Right cardiac atrium (tissue), 5 donors: ENCODE data around the gene SLC7A5. TPM values are rescaled to one million over a fixed set of nuclear protein-coding genes. Genes with fewer than 3 reads are reported as not detected.

Experiments
- microRNA-seq, 2 donors: library from miRNA; unstranded; fragments of <30 nt; microRNA quantifications; one replicate each; pipeline ENCODE4 v1.2.0, GENCODE V29; 2020 to 2021
- polyA plus RNA-seq: library from polyadenylated mRNA; stranded (reverse); fragments of 200-250 nt; gene quantifications from one replicate; pipeline ENCODE4 v1.2.3, GENCODE V29; 2013
- total RNA-seq, 4 donors: library from RNA; stranded (reverse); fragmentation: NEBNext Ultra II Directional; extraction: Animal tissue kit (Norgen Biotek cat#: 25700); gene quantifications; one replicate each; pipeline ENCODE4 v1.2.1, GENCODE V29; 2021
- donor health status: healthy with polysubstance abuse.
- donor health status: DM: no; HTN: yes; CAD: no.
- donor health status: DM: no; HTN: no; CAD: no.
- donor health status: DM: no; HTN: yes; CAD: no; lungs with severe emphysema.
- donor health status: DM: yes; HTN: yes; CAD: no.

The SLC7A5 gene
- total and polyA plus RNA-seq, 5 donors, result 6.6 to 23.3 (median 11.4) TPM

Small RNA genes lying within 50 kb of the gene (microRNA-seq; reads per million reads assigned to microRNA genes)
- 0 reads per million in 2 donors for gene MIR6775

Other genes starting within 250 kb of the SLC7A5 start
- gene KLHDC4, start 103.5 kb downstream of the SLC7A5 start, total RNA-seq, result 10 to 100 TPM; 11.4 to 16.5 (median 15.2) TPM
- 14.0 TPM for gene KLHDC4, start 103.5 kb downstream of the SLC7A5 start, polyA plus RNA-seq
- not detected for gene CA5A, start 67.0 kb upstream of the SLC7A5 start, total RNA-seq
- gene CA5A, start 67.0 kb upstream of the SLC7A5 start, polyA plus RNA-seq, result not detected
- 10 to 100 TPM; 15.6 to 18.1 (median 17.4) TPM for gene BANP, start 81.9 kb upstream of the SLC7A5 start, total RNA-seq
- 9.0 TPM for gene BANP, start 81.9 kb upstream of the SLC7A5 start, polyA plus RNA-seq